ENCODE measurements around the gene TMTC4.
"Not testable (repeated sequence)": the region's sequence is repeated elsewhere in the genome, so short reads cannot be mapped to it uniquely, and the experiment has no call there.

Gene TMTC4

DNA sequence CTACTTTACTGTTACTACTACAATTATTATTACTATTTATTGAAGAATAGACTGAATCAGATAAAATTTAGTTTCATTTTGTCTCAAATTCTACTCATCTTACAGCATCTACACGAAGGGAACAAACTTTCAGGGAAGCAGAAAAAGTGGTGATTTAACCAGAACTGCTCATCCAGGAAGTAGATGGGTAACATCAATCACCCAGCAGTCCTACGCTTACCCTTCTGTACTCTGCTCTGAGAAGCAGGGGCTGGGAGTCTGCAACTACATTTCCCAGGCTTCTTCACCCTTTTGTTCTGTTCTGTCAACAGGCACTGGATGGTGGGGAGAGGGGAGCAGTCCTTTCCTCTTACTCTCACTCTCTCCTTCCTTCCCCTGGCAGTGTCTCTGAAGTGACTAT is 54.7 kb downstream of the TMTC4 start:
- DNase-seq: no peak

DNA sequence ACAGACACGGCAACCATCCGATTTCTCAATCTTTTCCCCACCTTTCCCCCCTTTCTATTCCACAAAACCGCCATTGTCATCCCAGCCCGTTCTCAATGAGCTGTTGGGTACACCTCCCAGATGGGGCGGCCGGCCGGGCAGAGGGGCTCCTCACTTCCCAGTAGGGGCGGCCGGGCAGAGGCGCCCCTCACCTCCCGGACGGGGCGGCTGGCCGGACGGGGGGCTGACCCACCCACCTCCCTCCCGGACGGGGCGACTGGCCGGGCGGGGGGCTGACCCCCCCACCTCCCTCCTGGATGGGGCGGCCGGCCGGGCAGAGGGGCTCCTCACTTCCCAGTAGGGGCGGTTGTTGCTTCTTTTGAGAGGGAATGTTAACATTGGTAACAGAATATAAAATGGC is 55.7 kb downstream of the TMTC4 start:
- DNase-seq: not testable (repeated sequence)

DNA sequence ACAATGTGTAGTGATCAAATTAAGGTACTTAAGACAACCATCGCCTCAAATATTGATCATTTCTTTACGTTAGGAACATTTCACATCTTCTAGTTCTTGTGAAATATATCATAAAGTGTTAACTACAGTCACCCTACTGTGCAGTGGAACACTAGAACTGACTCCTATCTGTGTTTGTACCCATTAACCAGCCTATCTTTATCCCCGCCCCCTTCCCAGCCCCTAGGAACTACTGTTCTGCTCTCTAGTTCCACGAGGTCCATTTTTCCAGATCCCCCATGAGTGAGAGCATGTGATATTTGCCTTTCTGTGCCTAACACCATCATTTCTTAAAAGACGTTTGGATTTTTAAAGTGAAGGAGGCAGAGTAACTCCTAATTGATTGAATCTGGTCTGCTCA is 61.6 kb downstream of the TMTC4 start:
- no peak for DNase-seq

DNA sequence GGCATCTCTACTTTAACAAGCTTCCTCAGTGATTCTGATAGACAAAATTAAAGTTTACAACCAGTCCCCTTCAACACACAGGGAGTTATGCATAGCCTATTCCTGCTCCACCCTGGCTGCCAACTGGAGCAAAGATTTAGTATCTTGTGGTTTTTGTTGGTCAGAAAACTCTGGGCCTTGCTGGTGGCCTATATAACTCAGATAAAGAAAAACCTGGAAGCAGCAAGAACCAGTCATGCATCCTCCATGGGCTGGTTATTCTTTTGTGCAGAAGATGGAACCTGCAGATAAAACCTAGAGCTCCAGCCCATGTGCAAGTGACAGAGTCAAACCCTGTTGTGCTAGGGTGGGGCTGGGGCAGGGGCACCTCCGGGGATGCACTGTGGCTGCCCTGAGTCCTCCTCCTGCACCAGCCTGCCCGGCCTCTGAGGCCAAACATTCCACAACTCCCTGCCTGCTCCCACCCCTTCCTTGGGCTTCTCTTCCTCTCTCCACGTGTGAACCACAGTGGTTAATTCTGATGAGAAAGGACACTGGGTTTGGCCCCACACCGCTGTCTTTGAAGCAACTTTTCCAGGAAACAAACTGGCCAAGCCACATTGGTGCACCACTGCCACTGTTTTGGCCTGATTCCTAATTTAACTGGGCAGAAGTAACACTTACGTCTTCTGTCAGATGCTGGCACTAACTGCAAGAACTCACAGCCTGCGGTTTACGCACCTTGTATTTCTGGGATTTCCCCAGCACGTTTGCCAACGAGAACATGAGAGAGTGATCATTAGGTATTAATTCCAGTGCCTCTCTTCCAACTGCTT is 62.7 kb downstream of the TMTC4 start:
- DNase-seq: no peak

DNA sequence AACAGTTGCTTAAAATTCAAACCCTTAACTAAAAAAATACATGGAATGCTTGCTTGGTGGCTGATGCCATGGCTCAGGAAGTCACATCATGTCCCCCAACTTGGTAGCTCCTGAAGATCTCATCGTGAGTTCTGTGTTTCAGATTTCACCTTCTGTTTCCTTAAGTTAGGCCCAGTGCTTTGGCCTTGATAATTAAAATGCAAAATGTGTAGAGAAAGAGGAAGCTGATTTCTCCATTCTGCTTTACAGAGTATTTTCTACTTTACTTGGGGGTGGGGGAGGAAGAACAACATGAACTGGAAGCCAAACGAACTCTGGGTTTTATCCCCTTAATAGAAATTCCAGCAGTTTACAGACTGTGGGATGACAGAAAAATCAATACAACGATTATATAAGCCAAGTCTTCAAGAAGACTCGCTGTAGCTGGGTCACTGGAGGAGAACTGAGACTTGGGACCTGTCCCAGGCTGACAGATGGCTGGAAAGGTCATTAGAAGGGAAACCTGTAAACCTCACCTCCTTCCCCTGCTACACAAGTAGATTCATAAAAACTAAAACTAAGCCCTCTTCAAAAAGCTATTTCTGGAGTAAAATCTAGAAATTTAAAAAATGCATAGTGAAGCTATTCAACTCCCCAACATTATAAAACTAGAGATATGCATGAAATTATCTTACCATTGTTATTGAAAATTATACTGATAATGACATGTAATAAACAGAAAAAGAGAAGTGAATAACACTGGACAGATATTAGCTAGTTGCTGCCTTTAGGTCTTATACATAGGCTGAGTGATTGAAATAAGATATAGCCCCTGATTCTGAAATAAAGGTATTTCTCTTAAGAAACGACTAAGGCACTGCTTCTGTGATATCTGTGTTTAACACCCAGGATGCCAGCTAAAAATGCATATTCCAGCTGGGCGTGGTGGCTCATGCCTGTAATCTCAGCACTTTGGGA is 63.9 kb downstream of the TMTC4 start:
- DNase-seq: no peak

DNA sequence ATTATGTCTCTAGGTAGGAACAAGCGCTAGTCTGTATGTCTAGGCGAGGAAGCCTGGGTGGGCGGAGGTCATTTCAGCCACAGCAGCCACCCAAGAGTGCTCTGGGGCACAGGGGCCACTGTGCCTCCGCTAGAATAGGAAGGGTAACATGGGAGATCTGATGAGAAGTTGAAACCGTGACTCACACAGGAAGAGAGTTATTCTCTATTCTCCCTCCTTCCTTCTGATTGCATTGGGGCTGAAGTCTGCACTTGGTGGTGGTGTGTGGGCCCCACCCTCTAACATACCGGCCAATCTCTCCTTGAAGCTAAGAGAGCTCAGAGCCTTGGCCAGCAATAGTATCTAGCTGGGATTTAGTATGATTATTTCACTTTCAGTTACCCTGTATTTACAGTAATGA is 65.7 kb downstream of the TMTC4 start:
- DNase-seq: no peak

DNA sequence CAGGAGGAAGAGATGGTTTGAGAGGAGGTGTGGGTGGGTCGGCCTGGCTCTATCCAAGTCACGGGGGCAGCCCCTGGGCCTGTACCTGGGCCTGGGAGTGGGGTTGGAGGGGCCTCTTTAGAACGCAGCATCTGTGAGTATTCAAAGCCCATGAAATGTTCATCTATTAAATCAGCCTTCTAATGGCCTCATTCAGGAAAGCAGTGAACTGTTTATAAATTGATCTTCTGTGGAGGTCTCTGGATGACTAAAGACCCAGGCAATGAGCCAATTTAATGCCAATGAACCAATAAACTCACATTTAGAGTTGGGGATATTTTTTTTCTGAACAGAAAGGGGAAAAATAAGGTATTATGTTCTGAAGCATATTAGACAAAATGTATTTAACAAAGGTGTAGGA is 66.1 kb downstream of the TMTC4 start:
- DNase-seq: no peak

DNA sequence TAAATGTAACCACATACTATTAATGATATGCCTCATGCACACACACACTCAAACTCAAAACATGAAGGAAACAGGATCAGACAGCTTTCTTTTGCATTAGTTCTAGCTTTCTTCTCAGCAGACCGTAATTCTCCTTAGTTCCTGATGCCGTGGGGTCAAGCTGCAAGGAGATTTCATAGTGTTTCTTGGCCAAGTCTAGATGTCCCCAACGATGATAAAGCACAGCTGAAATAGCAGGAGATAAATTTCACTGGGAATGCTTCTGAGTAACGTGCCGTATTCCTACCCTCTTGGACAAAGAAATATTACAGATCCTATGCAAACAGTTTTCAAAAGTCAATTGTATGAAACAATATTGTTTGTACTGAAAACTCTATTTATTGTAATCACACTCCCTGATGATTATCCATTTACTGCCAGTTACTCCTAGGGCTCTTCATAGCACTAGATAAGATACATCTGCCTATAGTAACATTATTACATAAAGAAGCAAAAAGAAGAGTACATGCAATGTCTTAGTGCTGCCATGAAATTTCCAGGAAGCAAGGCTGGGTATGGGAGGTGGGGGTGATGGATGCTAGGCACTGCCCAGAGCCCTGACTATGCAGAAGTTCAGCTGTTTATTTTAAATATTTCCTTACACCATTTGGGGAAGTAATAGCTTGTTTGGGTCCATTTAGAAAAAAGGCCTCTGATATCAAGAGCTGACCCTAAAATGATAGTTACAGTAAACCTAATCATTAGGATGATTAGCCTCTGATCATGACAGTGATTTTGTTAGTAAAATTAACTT is 69.5 kb downstream of the TMTC4 start:
- no peak for DNase-seq

DNA sequence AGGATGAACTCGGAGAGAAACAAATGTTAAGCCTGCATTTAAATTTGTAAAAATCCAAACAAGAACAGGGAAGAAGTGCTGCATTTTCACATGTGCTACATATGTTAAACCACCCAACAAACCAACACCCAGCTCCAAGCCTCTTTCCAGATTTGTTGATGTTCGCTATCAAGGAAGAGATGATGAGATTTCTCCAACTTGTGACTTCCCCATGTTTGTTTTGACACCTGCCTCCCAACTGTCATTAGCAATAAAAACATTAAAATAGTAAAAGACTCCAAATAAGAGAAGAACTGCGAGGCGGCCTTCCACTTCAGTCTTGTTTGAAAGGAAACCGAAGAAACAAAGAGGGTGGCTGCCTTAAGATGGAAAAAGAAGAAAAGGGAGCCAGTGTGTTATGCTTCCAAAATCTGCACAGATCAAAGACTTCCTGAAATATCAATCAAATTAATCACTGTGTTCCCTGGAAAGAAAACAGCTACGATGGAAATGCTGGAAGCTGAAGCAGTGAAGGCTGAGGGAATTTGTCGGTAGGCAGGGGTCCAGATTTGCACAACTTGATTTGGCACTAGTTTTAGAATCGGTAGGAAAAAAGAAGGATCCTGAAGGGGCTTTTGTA is 72.0 kb downstream of the TMTC4 start:
- no peak for DNase-seq

DNA sequence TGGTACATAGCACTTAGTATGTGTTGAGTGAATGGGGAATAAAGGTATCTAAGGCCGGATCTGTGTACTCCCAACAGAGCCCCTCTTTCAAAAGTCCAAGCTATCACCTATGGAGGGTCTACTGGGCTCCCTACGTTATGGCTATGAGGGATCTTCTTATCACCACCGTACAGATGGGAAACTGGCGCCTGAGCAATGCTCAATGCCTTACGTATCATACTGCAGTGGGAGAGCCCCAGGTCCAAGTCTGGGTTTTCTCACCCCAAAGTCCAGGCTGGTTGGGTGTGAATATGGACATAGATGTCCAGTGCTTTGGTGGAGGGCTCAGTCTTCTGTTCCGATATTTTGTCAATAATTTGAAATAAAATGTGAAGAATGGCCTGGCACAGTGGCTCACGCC is 72.9 kb downstream of the TMTC4 start:
- DNase-seq: no peak

DNA sequence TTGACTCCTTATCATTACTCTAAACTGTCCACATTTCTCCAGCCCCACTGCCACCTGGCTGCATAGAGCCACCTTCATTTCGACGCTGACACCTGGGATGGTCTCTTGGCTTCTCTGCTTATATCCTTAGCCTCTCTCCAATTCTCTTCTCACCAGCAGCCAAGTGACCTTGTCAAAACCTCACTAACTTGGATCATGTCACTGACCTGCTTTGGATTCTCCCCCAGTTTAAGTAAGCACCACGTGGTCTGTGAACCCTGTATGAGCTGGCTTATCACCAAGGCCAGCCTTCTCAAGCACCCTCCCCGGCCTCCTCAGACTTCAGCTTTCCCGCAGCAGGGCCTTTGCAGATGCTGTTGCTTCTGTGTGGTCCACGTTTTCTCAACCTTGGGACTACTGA is 73.7 kb downstream of the TMTC4 start:
- DNase-seq: no peak

DNA sequence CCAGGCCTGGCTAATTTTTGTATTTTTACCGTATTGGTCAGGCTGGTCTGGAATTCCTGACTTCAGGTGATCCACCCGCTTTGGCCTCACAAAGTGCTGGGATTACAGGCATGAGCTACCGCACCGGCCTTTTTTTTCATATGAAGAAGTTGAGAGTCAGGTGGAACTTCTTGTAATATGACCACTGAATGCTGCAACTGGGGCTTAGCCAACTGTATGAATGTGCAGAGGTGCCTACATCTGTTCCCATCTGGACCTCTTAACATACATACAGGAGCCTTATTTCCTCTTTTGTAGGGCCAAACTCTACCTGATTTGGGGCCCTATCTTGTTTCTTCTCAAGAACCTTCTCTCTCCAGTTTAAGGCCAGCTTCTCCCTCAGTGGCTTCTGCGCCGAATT is 74.1 kb downstream of the TMTC4 start:
- no peak for DNase-seq

DNA sequence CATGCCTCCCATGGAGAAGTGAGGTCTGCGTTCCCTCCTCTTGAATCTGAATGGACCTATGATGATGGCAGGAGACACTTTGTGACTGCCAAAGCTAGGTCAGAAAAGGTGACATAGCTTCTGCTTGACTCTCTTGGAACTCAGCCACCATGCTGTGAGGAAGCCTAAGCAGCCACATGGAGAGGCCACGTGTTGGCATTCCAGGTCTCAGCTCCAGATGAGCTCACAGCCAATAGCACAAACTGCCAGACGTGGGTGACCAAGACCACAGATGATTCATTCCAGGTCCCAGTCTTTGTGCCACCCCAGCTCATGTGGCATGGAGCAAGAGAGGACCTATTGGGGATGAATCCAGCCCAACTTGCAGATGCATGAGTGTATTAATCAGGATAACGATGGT is 77.3 kb downstream of the TMTC4 start:
- DNase-seq: no peak

DNA sequence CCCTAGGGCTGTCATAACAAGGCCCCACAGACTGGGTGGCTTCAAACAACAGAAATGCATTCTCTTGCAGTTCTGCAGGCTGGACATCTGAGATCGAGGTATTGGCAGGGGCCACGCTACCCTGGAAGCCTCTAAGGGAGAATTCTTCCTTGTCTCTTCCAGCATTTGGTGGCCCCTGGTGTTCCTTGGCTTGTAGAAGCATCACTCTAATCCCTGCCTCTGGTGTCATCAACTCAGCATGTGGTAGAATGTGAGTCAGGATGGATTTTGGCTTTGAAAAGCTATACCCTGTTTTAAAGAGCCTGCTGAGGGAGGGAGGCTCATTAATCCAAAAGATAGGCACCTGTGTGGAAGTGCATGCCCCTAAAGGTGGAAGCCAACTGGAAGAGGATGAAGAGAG is 78.1 kb downstream of the TMTC4 start:
- no peak for DNase-seq

DNA sequence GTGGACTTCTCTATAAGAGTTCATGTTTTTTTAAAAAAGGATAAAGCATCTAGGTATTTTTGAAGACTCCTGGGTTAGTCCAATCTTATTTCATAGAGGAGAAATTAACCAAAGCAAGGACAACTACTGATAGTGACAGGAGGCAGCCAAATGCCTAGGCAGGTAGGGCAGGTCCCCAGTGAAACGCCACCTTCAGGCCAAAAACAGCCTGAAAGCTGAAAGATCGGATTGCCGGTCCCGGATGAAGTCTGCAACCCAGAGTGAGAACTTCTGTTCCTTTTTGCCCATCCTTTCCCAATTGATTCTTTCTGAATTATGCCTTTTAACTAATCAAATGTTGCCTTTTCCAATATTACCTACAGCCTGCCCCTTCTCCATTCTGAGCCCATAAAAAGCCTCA is 79.9 kb downstream of the TMTC4 start:
- DNase-seq: no peak

DNA sequence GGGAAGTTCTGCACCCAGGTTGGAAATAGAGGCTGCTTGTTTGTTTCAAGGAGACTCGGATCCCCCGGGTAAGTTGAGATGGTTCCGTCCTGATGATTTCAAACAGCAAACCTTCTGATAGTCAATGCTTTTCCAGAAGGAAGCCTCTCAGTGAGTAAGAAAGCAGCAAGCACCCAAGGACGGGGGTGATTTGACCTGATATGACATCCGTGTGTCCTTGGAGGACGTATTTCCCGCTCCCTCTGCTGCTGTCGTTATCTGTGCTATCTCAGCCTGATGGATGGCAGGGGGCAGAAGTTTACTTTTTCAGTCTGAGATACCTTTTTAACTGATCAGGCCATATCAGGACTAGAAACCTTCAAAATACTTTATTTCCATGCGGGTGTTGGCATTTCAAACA is 80.3 kb downstream of the TMTC4 start:
- no peak for DNase-seq

DNA sequence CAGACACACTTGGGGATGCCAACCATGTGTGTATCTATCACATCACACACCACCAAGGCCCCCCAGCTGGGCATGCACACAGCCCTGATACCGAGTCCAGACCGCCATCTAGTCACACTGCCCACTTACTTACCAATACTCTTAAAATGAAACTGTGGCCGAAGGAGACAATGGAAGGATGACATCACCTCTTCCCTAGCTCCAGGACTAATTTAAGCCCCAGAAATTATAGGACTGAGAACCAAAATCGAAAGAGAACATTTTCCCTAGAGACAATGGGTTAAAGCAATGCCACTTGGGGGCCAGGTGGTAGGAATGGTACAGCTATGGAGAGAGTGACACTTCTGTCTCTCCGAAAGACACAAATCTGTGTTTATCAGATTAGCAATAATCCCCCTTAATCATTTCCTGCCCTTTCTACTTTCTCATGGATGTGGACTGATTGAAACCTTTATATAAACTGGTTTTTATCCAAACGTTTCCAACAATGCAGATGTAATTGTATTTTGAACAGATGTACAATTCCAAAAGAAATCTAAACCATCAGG is 85.3 kb downstream of the TMTC4 start:
- no peak for DNase-seq

DNA sequence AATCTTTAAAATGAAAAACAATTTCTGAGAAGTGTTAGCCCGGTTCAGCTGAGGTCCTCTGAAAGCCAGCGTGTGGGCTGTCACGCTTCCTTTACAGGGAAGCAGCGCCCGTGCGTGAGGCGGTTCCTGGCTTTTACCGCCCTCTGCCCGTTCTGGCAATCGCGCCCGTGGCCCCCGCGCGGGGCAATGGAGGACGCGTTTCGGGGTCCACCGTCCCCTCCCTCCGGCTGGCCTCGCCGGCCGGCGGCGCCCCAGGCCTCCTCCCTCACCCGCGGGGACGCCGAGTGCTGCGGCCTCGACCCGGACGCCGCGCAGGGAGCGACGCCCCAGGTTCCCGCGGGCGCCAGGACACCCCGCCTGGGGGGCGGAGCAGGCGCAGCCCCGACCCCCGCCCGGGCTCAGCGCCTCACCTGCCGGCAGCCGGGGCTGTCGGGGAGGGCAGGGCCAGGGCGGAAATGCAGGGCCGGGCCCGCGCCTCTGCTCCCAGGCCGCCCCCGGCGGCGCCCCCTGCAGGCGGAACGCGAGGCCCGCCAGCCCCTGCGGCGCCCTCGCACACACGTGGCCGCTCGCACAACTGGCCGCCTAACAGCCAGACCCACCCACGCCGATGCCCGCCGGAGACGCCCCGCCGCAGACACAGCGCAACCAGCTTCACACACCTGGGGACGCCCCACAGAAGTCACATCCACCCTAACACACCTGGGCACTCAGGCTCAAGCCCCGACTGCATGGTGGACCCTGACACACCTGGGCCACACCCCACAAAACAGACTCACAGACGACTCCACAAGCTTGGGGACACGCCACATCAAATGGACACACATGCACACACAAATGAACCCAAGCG is 86.0 kb downstream of the TMTC4 start, which contains the start of gene GGACT:
Gene GGACT, minus strand, starts transcription at position 459 of the 847 bp plus-strand sequence. CDS start 56,198 bp downstream, outside the sequence.
- DNase-seq: peak; percentile 80 to 89

DNA sequence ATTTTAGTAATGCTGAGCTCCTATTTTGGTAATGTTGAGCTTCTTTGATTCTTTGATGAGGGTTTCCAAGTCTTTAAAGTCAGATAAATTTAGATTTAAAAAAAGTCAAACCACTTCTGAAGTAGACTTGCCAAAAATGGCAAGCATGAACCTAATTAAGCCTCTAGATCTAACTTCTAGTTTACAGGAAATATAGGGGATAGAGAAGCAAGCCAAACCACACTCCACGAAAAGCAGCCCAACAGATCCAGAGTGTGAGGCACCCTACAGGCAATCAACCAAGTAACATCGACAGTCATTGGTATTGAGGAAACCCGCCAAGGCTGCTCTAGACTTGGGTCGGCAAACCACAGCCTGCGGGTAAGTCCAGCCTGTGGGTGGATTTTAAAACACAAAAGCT is 89.7 kb downstream of the TMTC4 start:
- peak in 1 of 2 experiments; percentile 13 for DNase-seq

DNA sequence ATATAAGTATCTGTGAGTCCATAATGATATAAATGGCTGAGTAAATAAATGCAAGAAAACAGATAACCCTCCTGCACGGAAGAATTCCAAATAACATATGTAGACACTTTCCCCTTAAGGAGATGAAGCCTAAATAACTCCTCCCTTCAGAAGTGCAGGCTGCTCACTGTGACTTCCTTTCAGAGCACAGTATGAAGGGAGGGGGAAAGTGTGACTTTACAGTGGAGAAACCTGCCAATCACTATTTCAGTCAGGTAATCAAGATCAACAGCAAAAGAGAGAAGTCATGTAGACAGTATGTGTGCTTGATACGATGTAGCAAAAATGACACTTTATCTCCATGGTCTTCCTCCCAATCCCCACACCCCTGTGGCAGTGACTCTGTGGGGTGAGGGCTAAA is 93.1 kb downstream of the TMTC4 start:
- DNase-seq: no peak

DNA sequence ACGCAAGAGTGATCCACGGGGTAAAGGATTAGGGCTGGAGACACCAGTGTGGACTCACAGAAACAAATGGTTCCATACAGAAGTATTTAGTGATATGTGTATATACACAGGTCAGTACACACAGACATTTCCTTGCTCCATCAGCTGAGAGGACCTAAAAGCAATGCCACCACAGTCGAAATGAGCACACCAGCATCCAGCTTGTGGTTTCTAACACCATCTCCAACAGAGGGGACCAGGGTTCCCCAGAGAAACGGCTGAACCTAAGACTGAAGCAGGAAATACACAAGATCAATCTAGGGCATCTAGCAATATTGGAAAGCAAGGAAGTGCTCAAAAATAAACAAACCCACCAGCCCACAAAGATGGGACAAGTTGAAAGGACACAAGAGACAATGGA is 93.6 kb downstream of the TMTC4 start:
- DNase-seq: no peak

All from stimulated activated CD4-positive, alpha-beta T cell treated with anti-CD3 and anti-CD28 coated beads, Interleukin-4, amount 100 ng/mL, for 4 hours (primary cell).